ENCODE data around the gene B3GALNT2. TPM values are rescaled to one million over a fixed set of nuclear protein-coding genes. Genes with fewer than 3 reads are reported as not detected.

B3GALNT2 gene
- total and polyA plus RNA-seq, 2 of the 8 experiments (the other 6 are each of a cell fraction or from before 2014, with no cell fraction given), result 15.4 to 39.4 TPM

GRCh38 chr1:235415008-235415904 is 89.0 kb downstream of the B3GALNT2 start (continued):
- TF ChIP-seq CTCF (IDR thresholded peaks at IDR 0.05; ENCODE audit: control extremely low read depth in 1 of 3, insufficient read depth in 1 of 3, low read depth in 1 of 3, low read length in 3 of 3) (peak; percentile 71 to 84 (median 75)), RAD21 (IDR thresholded peaks at IDR 0.05 in 1 of 2, conservative IDR thresholded peaks at IDR 0.05 in 1 of 2; ENCODE audit: low read depth in 2 of 2, low read length in 2 of 2) (peak; percentile 66 to 71), EGR1 (IDR thresholded peaks at IDR 0.05; ENCODE audit: borderline replicate concordance, low read depth, low read length) (no peak), BACH1 (IDR thresholded peaks at IDR 0.05; ENCODE audit: low read length) (no peak), BCL11A (IDR thresholded peaks at IDR 0.05; ENCODE audit: low read depth in 2 of 2, low read length in 2 of 2) (no peak)
- TF ChIP-seq, protein P1, sequence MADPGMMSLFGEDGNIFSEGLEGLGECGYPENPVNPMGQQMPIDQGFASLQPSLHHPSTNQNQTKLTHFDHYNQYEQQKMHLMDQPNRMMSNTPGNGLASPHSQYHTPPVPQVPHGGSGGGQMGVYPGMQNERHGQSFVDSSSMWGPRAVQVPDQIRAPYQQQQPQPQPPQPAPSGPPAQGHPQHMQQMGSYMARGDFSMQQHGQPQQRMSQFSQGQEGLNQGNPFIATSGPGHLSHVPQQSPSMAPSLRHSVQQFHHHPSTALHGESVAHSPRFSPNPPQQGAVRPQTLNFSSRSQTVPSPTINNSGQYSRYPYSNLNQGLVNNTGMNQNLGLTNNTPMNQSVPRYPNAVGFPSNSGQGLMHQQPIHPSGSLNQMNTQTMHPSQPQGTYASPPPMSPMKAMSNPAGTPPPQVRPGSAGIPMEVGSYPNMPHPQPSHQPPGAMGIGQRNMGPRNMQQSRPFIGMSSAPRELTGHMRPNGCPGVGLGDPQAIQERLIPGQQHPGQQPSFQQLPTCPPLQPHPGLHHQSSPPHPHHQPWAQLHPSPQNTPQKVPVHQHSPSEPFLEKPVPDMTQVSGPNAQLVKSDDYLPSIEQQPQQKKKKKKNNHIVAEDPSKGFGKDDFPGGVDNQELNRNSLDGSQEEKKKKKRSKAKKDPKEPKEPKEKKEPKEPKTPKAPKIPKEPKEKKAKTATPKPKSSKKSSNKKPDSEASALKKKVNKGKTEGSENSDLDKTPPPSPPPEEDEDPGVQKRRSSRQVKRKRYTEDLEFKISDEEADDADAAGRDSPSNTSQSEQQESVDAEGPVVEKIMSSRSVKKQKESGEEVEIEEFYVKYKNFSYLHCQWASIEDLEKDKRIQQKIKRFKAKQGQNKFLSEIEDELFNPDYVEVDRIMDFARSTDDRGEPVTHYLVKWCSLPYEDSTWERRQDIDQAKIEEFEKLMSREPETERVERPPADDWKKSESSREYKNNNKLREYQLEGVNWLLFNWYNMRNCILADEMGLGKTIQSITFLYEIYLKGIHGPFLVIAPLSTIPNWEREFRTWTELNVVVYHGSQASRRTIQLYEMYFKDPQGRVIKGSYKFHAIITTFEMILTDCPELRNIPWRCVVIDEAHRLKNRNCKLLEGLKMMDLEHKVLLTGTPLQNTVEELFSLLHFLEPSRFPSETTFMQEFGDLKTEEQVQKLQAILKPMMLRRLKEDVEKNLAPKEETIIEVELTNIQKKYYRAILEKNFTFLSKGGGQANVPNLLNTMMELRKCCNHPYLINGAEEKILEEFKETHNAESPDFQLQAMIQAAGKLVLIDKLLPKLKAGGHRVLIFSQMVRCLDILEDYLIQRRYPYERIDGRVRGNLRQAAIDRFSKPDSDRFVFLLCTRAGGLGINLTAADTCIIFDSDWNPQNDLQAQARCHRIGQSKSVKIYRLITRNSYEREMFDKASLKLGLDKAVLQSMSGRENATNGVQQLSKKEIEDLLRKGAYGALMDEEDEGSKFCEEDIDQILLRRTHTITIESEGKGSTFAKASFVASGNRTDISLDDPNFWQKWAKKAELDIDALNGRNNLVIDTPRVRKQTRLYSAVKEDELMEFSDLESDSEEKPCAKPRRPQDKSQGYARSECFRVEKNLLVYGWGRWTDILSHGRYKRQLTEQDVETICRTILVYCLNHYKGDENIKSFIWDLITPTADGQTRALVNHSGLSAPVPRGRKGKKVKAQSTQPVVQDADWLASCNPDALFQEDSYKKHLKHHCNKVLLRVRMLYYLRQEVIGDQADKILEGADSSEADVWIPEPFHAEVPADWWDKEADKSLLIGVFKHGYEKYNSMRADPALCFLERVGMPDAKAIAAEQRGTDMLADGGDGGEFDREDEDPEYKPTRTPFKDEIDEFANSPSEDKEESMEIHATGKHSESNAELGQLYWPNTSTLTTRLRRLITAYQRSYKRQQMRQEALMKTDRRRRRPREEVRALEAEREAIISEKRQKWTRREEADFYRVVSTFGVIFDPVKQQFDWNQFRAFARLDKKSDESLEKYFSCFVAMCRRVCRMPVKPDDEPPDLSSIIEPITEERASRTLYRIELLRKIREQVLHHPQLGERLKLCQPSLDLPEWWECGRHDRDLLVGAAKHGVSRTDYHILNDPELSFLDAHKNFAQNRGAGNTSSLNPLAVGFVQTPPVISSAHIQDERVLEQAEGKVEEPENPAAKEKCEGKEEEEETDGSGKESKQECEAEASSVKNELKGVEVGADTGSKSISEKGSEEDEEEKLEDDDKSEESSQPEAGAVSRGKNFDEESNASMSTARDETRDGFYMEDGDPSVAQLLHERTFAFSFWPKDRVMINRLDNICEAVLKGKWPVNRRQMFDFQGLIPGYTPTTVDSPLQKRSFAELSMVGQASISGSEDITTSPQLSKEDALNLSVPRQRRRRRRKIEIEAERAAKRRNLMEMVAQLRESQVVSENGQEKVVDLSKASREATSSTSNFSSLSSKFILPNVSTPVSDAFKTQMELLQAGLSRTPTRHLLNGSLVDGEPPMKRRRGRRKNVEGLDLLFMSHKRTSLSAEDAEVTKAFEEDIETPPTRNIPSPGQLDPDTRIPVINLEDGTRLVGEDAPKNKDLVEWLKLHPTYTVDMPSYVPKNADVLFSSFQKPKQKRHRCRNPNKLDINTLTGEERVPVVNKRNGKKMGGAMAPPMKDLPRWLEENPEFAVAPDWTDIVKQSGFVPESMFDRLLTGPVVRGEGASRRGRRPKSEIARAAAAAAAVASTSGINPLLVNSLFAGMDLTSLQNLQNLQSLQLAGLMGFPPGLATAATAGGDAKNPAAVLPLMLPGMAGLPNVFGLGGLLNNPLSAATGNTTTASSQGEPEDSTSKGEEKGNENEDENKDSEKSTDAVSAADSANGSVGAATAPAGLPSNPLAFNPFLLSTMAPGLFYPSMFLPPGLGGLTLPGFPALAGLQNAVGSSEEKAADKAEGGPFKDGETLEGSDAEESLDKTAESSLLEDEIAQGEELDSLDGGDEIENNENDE (IDR thresholded peaks at IDR 0.05; ENCODE audit: insufficient replicate concordance, low read length), result no peak

All from H1 (cell line).